Measurements from ENCODE around the gene VEPH1.

DNA sequence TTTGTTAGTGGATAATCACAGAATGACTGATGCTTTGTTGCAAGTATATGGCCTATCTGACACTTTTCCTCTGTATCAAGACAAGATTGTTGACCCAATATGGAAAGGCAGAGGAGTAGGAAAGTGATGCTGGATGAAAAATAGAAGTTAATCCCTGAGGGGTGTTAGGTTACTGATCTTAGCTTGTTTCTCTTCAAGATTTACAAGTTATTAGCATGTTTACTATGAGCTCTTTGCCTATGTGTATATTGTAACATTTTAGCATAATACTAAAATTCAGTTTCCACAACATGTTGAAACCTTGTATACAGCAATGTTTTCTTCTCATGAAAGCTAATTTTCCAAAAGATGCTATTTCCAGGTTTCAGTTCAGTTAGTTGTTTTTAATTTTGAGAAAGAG, 222.9 kb downstream of the VEPH1 start:
- TF ChIP-seq, protein P1, sequence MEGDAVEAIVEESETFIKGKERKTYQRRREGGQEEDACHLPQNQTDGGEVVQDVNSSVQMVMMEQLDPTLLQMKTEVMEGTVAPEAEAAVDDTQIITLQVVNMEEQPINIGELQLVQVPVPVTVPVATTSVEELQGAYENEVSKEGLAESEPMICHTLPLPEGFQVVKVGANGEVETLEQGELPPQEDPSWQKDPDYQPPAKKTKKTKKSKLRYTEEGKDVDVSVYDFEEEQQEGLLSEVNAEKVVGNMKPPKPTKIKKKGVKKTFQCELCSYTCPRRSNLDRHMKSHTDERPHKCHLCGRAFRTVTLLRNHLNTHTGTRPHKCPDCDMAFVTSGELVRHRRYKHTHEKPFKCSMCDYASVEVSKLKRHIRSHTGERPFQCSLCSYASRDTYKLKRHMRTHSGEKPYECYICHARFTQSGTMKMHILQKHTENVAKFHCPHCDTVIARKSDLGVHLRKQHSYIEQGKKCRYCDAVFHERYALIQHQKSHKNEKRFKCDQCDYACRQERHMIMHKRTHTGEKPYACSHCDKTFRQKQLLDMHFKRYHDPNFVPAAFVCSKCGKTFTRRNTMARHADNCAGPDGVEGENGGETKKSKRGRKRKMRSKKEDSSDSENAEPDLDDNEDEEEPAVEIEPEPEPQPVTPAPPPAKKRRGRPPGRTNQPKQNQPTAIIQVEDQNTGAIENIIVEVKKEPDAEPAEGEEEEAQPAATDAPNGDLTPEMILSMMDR (IDR thresholded peaks at IDR 0.05 in 4 of 5, conservative IDR thresholded peaks at IDR 0.05 in 1 of 5), result no peak
- no peak for TF ChIP-seq POLR2A (IDR thresholded peaks at IDR 0.05)

Measured in gastrocnemius medialis (tissue), 4 donors.